GM13977 (cell line): ENCODE measurements around the gene PSTPIP2.
"Not testable (repeated sequence)": the region's sequence is repeated elsewhere in the genome, so short reads cannot be mapped to it uniquely, and the experiment has no call there.

Experiments
- DNase-seq: peaks from one replicate; pipeline ENCODE4 v3.0.0; 2012; ENCODE audit warnings: low spot score
- in situ Hi-C: fragments of 300-500 bp; cut with MboI; formaldehyde crosslinking; loops from one replicate; pipeline ENCODE4 v1.12.0; 2022; ENCODE audit warnings: low sequenced_read_pairs, low pct_unique_long_range_greater_than_20kb, mixed read lengths, inconsistent platforms; ENCODE audit not compliant: unreplicated experiment
- TF ChIP-seq, protein P1 (sequence below): IDR thresholded peaks from 2 replicates; pipeline ENCODE4 v1.5.1; 2012; ENCODE audit warnings: mild to moderate bottlenecking, control low read depth; ENCODE audit not compliant: insufficient read depth; ENCODE audit errors: extremely low read depth, missing control alignments

Gene PSTPIP2

DNA sequence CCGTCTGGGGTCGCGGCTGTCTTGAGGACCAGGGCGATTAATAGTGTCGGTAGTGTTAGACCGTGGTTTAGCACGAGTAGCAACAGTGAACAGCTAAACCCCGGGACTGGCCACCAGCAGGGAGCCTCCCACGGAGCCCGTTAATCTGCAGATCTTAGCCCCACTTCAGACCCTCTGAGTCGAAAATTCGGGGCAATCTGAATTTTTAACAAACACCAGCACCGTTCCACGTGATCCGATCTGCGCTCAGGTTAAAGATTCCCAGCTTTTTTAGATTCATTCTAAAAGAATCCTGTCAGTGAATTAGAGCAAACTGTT, 26.5 kb upstream of the PSTPIP2 start:
- in situ Hi-C loops = no loop called here
- DNase-seq = no peak
- TF ChIP-seq, protein P1, sequence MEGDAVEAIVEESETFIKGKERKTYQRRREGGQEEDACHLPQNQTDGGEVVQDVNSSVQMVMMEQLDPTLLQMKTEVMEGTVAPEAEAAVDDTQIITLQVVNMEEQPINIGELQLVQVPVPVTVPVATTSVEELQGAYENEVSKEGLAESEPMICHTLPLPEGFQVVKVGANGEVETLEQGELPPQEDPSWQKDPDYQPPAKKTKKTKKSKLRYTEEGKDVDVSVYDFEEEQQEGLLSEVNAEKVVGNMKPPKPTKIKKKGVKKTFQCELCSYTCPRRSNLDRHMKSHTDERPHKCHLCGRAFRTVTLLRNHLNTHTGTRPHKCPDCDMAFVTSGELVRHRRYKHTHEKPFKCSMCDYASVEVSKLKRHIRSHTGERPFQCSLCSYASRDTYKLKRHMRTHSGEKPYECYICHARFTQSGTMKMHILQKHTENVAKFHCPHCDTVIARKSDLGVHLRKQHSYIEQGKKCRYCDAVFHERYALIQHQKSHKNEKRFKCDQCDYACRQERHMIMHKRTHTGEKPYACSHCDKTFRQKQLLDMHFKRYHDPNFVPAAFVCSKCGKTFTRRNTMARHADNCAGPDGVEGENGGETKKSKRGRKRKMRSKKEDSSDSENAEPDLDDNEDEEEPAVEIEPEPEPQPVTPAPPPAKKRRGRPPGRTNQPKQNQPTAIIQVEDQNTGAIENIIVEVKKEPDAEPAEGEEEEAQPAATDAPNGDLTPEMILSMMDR = no peak

DNA sequence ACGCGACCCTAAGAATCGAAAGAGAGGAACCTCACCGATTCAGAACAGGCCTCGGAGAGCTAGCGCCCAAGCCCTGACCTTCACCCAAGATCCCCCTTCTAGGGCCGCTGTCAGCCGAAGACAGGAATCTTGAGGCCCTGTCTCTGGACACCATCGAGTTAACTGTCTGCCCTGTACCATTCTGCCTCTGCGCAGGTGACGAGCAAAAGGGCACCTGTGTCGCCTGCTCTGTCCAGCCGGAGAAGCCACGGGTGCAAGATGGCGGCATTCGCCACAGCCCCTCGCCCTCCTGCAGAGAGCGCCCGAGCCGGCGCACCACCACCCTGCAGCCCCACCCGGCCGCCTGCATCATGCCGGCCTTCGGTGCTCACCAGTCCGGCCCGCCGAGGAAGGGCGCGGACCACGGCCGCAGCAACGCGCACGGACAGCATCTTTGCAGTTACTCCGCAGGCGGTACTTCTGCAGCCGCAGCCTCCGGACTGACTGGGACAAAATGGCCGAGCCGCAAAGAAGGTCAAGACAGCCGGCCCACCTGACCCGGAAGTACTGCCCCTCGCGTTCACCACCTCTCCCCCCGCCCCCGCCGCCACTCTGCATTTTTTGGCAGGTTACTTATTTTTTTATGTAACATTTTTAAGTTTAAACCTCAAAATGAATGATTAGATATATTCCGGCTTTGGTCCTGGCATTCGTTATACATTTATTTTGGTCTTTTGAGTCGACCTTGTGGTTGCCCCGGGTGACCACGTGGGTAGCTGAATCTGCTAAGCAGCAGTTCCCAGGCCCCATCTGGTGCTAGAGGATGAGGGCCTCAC, 25.9 kb upstream of the PSTPIP2 start, which contains the start of gene ATP5F1A:
Gene ATP5F1A (minus strand): TSS at position 496 of the 815 bp plus-strand sequence. CDS start 65 bp downstream, at position 431.
- DNase-seq = peak; percentile 88
- TF ChIP-seq, protein P1 = no peak
- in situ Hi-C loops = no loop called here

DNA sequence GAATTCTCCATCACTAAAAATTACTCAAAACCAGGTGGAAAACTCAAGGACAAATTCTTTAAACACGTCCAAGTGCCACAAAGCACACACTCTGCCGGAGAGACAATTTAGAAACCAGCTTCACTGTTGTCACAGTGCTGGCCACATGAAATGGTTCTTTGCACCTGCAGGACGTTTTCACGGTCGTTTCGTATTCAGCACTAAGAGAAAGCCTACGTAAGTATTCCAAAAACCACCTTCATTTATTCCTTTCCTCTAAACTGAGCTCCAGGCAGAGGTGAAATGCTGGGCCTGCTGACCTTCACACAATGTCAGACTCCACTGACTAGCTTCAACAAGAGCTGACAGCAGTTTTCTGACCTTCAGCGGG, 25.4 kb upstream of the PSTPIP2 start:
- peak; percentile 21 for DNase-seq
- TF ChIP-seq, protein P1 = no peak
- in situ Hi-C loops = no loop called here

DNA sequence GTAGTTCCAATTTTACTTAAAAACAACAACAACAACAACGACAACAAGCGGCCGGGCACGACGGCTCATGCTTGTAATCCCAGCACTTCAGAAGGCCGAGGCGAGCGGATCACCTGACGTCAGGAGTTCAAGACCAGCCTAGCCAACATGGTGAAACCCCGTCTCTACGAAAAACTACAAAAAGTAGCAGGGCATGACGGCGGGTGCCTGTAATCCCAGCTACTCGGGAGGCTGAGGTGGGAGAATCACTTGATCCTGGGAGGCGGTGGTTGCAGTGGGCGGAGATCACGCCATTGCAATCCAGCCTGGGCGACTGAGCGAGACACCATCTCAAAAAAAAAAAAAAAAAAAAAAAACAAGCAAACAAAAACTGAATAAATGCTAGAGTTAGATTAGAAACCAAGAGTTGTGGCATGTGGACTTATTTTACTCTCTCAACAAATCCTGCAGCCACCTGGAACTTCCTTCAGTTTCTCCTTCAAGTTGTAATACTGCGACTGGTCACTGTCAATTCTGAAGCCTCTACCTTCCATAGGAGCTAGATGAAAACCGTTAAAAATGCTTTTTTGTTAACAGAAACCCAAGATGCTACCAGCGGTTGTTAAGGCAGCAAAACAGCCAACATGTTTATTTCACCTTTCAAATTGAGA, 24.7 kb upstream of the PSTPIP2 start:
- in situ Hi-C loops = no loop called here
- TF ChIP-seq, protein P1 = no peak
- DNase-seq = peak; percentile 27

DNA sequence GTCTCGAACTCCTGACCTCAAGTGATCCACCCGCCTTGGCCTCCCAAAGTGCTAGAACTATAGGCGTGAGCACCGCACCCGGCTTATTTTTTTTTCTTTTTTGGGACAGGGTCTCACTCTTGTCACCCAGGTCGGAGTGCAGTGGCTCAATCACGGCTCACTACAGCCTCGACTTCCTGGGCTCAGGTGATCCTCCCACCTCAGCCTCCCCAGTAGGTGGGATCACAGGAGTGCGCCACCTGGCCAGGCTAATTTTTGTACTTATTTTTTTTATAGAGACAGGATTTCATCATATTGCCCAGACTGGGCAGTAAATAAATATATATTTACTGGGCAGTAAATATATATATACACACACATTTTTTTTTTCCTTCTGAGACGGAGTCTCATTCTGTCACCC, 23.5 kb upstream of the PSTPIP2 start:
- TF ChIP-seq, protein P1 = no peak
- in situ Hi-C loops = no loop called here
- no peak for DNase-seq

DNA sequence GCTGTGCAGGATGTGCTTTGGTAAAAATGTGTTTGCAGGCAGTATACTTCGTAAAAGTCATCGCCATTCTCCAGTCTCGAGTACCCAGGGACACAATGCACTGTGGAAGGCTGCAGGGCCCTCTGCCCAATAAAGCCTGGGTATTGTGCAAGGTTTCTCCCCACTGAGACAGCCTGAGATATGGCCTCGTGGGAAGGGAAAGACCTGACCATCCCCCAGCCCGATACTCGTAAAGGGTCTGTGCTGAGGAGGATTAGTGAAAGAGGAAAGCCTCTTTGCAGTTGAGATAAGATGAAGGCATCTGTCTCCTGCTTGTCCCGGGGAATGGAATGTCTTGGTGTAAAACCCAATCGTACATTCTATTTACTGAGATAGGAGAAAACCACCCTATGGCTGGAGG, 16.4 kb upstream of the PSTPIP2 start:
- not testable (repeated sequence) for DNase-seq
- in situ Hi-C loops = loop anchor here (10.0 kb wide), 1 partner anchor 414 kb away; no protein-coding TSS in a partner anchor

DNA sequence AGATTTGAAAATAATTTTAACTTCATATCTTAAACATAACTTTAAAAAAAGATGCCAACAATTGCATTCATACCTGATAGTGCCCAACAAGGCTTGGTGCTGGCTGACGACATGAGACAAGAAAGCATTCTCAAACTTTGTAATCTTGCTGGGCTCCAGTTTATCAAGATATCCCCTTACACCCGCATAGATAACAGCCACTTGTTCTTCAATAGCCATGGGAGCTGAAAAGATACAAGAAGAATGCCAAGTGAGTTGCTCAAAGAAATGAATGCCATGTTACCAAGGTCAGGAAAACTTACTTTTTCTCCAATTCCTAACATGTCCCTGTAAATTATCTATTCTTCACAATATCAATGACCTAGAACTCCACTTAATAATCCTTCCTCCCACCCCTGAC, 12.4 kb upstream of the PSTPIP2 start:
- TF ChIP-seq, protein P1 = no peak
- DNase-seq = no peak
- in situ Hi-C loops = loop anchor here (10.0 kb wide), 1 partner anchor 410 kb away; no protein-coding TSS in a partner anchor
